IMR-90 (cell line): Measurements from ENCODE around the gene TNS3. TPM values are rescaled to one million over a fixed set of nuclear protein-coding genes. Genes with fewer than 3 reads are reported as not detected.

Experiments
- ATAC-seq: fragments of 200-7000 bp; cut with Tn5 transposase; 2 replicates; pipeline ENCODE4 v1.9.1; 2020; ENCODE audit warnings: low read depth, mild to moderate bottlenecking, moderate library complexity
- BruUV-seq: library from RNA; stranded (reverse); fragments of 400-500 nt; replicated peaks from 2 replicates; lab custom pipeline; 2021; lab: Mats Ljungman, UMichigan
- CTCF ChIA-PET: fragments of 300-600 bp; formaldehyde crosslinking; extraction: SDS; loops from one replicate; lab custom pipeline; 2021; ENCODE audit warnings: antibody characterized with exemption; lab: Yijun Ruan, JAX
- POLR2A ChIA-PET: fragments of 300-600 bp; sonication (Branson Sonifier 250); formaldehyde crosslinking; loops from one replicate; lab custom pipeline; 2022; ENCODE audit warnings: antibody characterized with exemption; ENCODE audit not compliant: unreplicated experiment; lab: Charles Lee
- DNase-seq: peaks from one replicate; pipeline ENCODE4 v3.0.0; 2013
- H2AFZ ChIP-seq: replicated peaks from 2 replicates; pipeline ENCODE3; 2013; ENCODE audit warnings: low read length, mild to moderate bottlenecking; ENCODE audit not compliant: poor library complexity
- H2AK5ac ChIP-seq: 2 replicates; pipeline ENCODE4 v1.6.1; 2013; ENCODE audit warnings: low read depth, low read length, inconsistent platforms
- H2AK9ac ChIP-seq: replicated peaks from 2 replicates; pipeline ENCODE3; 2013; ENCODE audit warnings: mild to moderate bottlenecking, low read depth, low read length, moderate library complexity; ENCODE audit not compliant: poor library complexity
- H2BK120ac ChIP-seq: 2 replicates; pipeline ENCODE4 v1.6.1; 2013; ENCODE audit warnings: low read depth, low read length, inconsistent platforms
- H2BK15ac ChIP-seq: 3 replicates; pipeline ENCODE4 v1.6.1; 2013; ENCODE audit warnings: low read depth, low read length, inconsistent platforms
- H2BK20ac ChIP-seq: 2 replicates; pipeline ENCODE4 v1.6.1; 2013; ENCODE audit warnings: low read depth, mild to moderate bottlenecking, inconsistent platforms, low read length, moderate library complexity
- H2BK5ac ChIP-seq: 2 replicates; pipeline ENCODE4 v1.6.1; 2013; ENCODE audit warnings: mild to moderate bottlenecking, low read depth, low read length, inconsistent platforms; ENCODE audit not compliant: poor library complexity, severe bottlenecking
- H3K14ac ChIP-seq: replicated peaks from 2 replicates; pipeline ENCODE4 v1.6.1; 2013; ENCODE audit warnings: low read depth, low read length, inconsistent platforms
- H3K18ac ChIP-seq: 2 replicates; pipeline ENCODE4 v1.6.1; 2013; ENCODE audit warnings: low read depth, low read length, control low read depth
- H3K23ac ChIP-seq: 2 replicates; pipeline ENCODE4 v1.6.1; 2013; ENCODE audit warnings: low read depth, low read length, inconsistent platforms
- H3K27ac ChIP-seq: 2 replicates; pipeline ENCODE4 v1.5.1; 2013; ENCODE audit warnings: mild to moderate bottlenecking, control low read depth, low read length; ENCODE audit not compliant: insufficient read depth
- H3K27me3 ChIP-seq: 2 replicates; pipeline ENCODE4 v1.6.1; 2013; ENCODE audit warnings: low read length; ENCODE audit not compliant: control insufficient read depth, insufficient read depth
- H3K36me3 ChIP-seq: 2 replicates; pipeline ENCODE4 v1.6.1; 2013; ENCODE audit warnings: low read length, mixed read lengths; ENCODE audit not compliant: control insufficient read depth, insufficient read depth
- H3K4ac ChIP-seq: 2 replicates; pipeline ENCODE4 v1.6.1; 2013; ENCODE audit warnings: low read depth, low read length, inconsistent platforms
- H3K4me1 ChIP-seq: 2 replicates; pipeline ENCODE4 v1.6.1; 2013; ENCODE audit warnings: low read length, mixed read lengths; ENCODE audit not compliant: control insufficient read depth, insufficient read depth
- H3K4me2 ChIP-seq: 2 replicates; pipeline ENCODE4 v1.6.1; 2013; ENCODE audit warnings: low read depth, mild to moderate bottlenecking, control low read depth, low read length, moderate library complexity
- H3K4me3 ChIP-seq: 2 replicates; pipeline ENCODE4 v1.5.1; 2013; ENCODE audit warnings: low read depth, mild to moderate bottlenecking, control low read depth, low read length, moderate library complexity; ENCODE audit not compliant: insufficient read depth
- H3K56ac ChIP-seq: 2 replicates; pipeline ENCODE4 v1.6.1; 2013; ENCODE audit warnings: low read length, inconsistent platforms; ENCODE audit not compliant: insufficient read depth; ENCODE audit errors: extremely low read depth
- H3K79me1 ChIP-seq, 2 experiments: 2 replicates each; pipeline ENCODE4 v1.6.1; 2013; ENCODE audit warnings: low read length in 2 of 2, inconsistent platforms in 1 of 2, low read depth in 1 of 2
- H3K9ac ChIP-seq: 2 replicates; pipeline ENCODE4 v1.6.1; 2013; ENCODE audit warnings: low read depth, low read length, control low read depth
- H3K9me1 ChIP-seq: 2 replicates; pipeline ENCODE4 v1.6.1; 2013; ENCODE audit warnings: low read length, inconsistent platforms; ENCODE audit not compliant: insufficient read depth
- H3K9me3 ChIP-seq: 2 replicates; pipeline ENCODE4 v1.6.1; 2013; ENCODE audit warnings: low read length; ENCODE audit not compliant: control insufficient read depth, insufficient read depth
- H4K20me1 ChIP-seq: 2 replicates; pipeline ENCODE4 v1.6.1; 2013; ENCODE audit warnings: low read length, inconsistent platforms; ENCODE audit not compliant: insufficient read depth
- H4K5ac ChIP-seq: 2 replicates; pipeline ENCODE4 v1.6.1; 2013; ENCODE audit warnings: mild to moderate bottlenecking, low read depth, low read length, control low read depth
- H4K8ac ChIP-seq, 2 experiments: 2 replicates each; pipeline ENCODE4 v1.6.1; 2013; ENCODE audit warnings: low read depth in 2 of 2, low read length in 2 of 2, control low read depth in 1 of 2, inconsistent platforms in 1 of 2
- H4K91ac ChIP-seq: 2 replicates; pipeline ENCODE4 v1.6.1; 2013; ENCODE audit warnings: low read depth, low read length, inconsistent platforms; ENCODE audit not compliant: insufficient read depth
- BHLHE40 ChIP-seq: fragments of 150-350 bp; IDR thresholded peaks from 2 replicates; pipeline ENCODE4 v1.6.1; 2016; ENCODE audit warnings: mild to moderate bottlenecking, low read depth, low read length
- CEBPB ChIP-seq: IDR thresholded peaks from 2 replicates; pipeline ENCODE4 v1.6.1; 2012; ENCODE audit warnings: low read depth, low read length, improper control_type of control experiment
- CHD1 ChIP-seq: IDR thresholded peaks from 2 replicates; pipeline ENCODE4 v1.6.1; 2012; ENCODE audit warnings: low read depth, low read length, improper control_type of control experiment
- FOS ChIP-seq: fragments of 150-350 bp; IDR thresholded peaks from 2 replicates; pipeline ENCODE4 v1.6.1; 2016; ENCODE audit warnings: low read depth, low read length
- MAFK ChIP-seq: IDR thresholded peaks from 2 replicates; pipeline ENCODE4 v1.6.1; 2012; ENCODE audit warnings: low read depth, low read length, improper control_type of control experiment
- MAZ ChIP-seq: IDR thresholded peaks from 2 replicates; pipeline ENCODE4 v1.6.1; 2012; ENCODE audit warnings: low read depth, mild to moderate bottlenecking, low read length, improper control_type of control experiment, moderate library complexity, borderline replicate concordance
- MXI1 ChIP-seq: IDR thresholded peaks from 2 replicates; pipeline ENCODE4 v1.6.1; 2012; ENCODE audit warnings: low read depth, mild to moderate bottlenecking, low read length, moderate library complexity, borderline replicate concordance
- NFE2L2 ChIP-seq: fragments of 150-350 bp; IDR thresholded peaks from 2 replicates; pipeline ENCODE4 v1.6.1; 2016; ENCODE audit warnings: low read depth, mild to moderate bottlenecking, low read length
- POLR2A ChIP-seq: IDR thresholded peaks from 2 replicates; pipeline ENCODE4 v1.6.1; 2012; ENCODE audit warnings: mild to moderate bottlenecking, low read depth, low read length
- RAD21 ChIP-seq: IDR thresholded peaks from 2 replicates; pipeline ENCODE4 v1.6.1; 2012; ENCODE audit warnings: low read length, improper control_type of control experiment
- RCOR1 ChIP-seq: IDR thresholded peaks from 2 replicates; pipeline ENCODE4 v1.6.1; 2012; ENCODE audit warnings: mild to moderate bottlenecking, low read length, improper control_type of control experiment; ENCODE audit not compliant: insufficient replicate concordance
- RFX5 ChIP-seq: IDR thresholded peaks from 2 replicates; pipeline ENCODE4 v1.8.0; 2012; ENCODE audit warnings: low read depth, mild to moderate bottlenecking, low read length, moderate library complexity
- SMC3 ChIP-seq: fragments of 150-350 bp; IDR thresholded peaks from 2 replicates; pipeline ENCODE4 v1.6.1; 2016; ENCODE audit warnings: low read depth, mild to moderate bottlenecking, antibody characterized with exemption, low read length, moderate library complexity
- WGBS, 2 experiments: methylation state at CpG; one replicate each; pipeline versions ENCODE4 v1.1.5 to v1.1.7; 2013; ENCODE audit warnings: missing lambda C conversion rate in 2 of 2; ENCODE audit not compliant: insufficient read length in 1 of 2; ENCODE audit errors: extremely low coverage in 2 of 2; 5-methylcytosine and 5-hydroxymethylcytosine counted together
- dilution Hi-C: fragments of 300-500 bp; cut with HindIII; formaldehyde crosslinking; loops from one replicate; pipeline ENCODE4 v1.14.3; 2018; ENCODE audit warnings: low sequenced_read_pairs; ENCODE audit not compliant: unreplicated experiment
- in situ Hi-C: fragments of 300-500 bp; cut with MboI; formaldehyde crosslinking; loops from 3 replicates; pipeline ENCODE4 v1.14.3; 2019; ENCODE audit warnings: low sequenced_read_pairs, inconsistent platforms, mixed read lengths
- intact Hi-C: fragments of 100-400 bp; cut with micrococcal nuclease; formaldehyde crosslinking; loops from 2 replicates; pipeline ENCODE4 v1.10.0; 2022
- polyA plus RNA-seq, 3 experiments: library from polyadenylated mRNA; depleted of rRNA; stranded (reverse); fragments of >200 nt; gene quantifications; 2 replicates each; pipeline ENCODE4 v1.2.3, GENCODE V29; 2012; ENCODE audit warnings: low replicate concordance in 1 of 3
- total RNA-seq: library from RNA; depleted of rRNA; stranded (reverse); fragments of >200 nt; gene quantifications from 2 replicates; pipeline ENCODE4 v1.2.3, GENCODE V29; 2012
- TF ChIP-seq, protein P1 (sequence below): fragments of 150-350 bp; IDR thresholded peaks from 2 replicates; pipeline ENCODE4 v1.6.1; 2017; ENCODE audit warnings: mild to moderate bottlenecking, antibody characterized with exemption, low read length, low read depth
- TF ChIP-seq, protein P2 (sequence below): conservative IDR thresholded peaks from 2 replicates; pipeline ENCODE4 v1.5.1; 2012; ENCODE audit warnings: mild to moderate bottlenecking, low read depth, low read length, improper control_type of control experiment
- TF ChIP-seq, protein P3 (sequence below): fragments of 150-350 bp; IDR thresholded peaks from 2 replicates; pipeline ENCODE4 v1.6.1; 2016; ENCODE audit warnings: low read depth, mild to moderate bottlenecking, low read length, moderate library complexity, borderline replicate concordance

TNS3 gene
- total and polyA plus RNA-seq, 2 of the 4 experiments (the other 2 are of a cell fraction) = 64.3 to 79.2 TPM

DNA sequence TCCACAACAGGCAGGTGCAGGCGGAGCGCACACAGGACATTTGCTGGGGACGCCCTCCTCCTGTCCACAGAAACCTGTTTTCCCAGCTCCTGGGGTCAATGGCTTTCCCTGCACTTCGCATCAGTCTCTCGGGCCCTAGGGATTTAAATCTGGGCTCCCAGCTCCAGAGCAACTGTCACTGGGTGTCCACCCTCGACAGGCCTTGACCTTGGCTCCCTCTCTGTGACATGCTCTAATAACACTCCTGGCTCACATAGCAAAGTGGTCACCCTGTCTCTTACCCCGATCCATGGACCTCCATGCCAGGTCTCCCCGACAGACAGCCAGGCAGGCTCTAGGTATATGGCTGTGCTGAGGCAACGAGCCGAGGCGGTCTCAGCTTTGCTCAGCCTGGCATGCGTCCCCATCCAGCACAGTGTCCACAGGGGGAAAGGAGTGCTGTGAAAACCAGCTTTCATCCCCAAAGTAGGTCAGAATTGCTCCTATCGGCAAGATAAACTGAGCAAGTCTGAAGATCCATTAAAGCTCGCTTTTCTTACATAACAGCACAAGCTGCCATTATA lies 195.6 kb downstream of the TNS3 start:
- H4K91ac ChIP-seq = no peak overlapping the region
- H3K27ac ChIP-seq = no peak overlapping the region
- DNase-seq (no peak), ATAC-seq (no peak)
- H3K9ac ChIP-seq = no peak overlapping the region
- ChIA-PET POLR2A (no interaction called here), CTCF (interaction anchor here (0.7 kb wide), 1 partner anchor 1469 kb away, joined by 3 read pairs; no protein-coding TSS in a partner anchor)
- H2AFZ ChIP-seq = no peak overlapping the region
- H3K56ac ChIP-seq = no peak overlapping the region
- H3K4me2 ChIP-seq = no peak overlapping the region
- no TSS peak for BruUV-seq
- no peak overlapping the region for H3K14ac ChIP-seq
- TF ChIP-seq FOS = no peak
- no peak for TF ChIP-seq MAZ
- TF ChIP-seq RCOR1 = no peak
- TF ChIP-seq RAD21 = no peak
- TF ChIP-seq POLR2A = no peak
- TF ChIP-seq MXI1 = no peak
- no peak for TF ChIP-seq RFX5
- no peak for TF ChIP-seq MAFK
- TF ChIP-seq NFE2L2 = no peak
- TF ChIP-seq BHLHE40 = no peak
- no peak for TF ChIP-seq CHD1
- TF ChIP-seq, protein P1, sequence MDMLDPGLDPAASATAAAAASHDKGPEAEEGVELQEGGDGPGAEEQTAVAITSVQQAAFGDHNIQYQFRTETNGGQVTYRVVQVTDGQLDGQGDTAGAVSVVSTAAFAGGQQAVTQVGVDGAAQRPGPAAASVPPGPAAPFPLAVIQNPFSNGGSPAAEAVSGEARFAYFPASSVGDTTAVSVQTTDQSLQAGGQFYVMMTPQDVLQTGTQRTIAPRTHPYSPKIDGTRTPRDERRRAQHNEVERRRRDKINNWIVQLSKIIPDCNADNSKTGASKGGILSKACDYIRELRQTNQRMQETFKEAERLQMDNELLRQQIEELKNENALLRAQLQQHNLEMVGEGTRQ = no peak
- TF ChIP-seq, protein P2, sequence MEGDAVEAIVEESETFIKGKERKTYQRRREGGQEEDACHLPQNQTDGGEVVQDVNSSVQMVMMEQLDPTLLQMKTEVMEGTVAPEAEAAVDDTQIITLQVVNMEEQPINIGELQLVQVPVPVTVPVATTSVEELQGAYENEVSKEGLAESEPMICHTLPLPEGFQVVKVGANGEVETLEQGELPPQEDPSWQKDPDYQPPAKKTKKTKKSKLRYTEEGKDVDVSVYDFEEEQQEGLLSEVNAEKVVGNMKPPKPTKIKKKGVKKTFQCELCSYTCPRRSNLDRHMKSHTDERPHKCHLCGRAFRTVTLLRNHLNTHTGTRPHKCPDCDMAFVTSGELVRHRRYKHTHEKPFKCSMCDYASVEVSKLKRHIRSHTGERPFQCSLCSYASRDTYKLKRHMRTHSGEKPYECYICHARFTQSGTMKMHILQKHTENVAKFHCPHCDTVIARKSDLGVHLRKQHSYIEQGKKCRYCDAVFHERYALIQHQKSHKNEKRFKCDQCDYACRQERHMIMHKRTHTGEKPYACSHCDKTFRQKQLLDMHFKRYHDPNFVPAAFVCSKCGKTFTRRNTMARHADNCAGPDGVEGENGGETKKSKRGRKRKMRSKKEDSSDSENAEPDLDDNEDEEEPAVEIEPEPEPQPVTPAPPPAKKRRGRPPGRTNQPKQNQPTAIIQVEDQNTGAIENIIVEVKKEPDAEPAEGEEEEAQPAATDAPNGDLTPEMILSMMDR = no peak
- TF ChIP-seq, protein P3, sequence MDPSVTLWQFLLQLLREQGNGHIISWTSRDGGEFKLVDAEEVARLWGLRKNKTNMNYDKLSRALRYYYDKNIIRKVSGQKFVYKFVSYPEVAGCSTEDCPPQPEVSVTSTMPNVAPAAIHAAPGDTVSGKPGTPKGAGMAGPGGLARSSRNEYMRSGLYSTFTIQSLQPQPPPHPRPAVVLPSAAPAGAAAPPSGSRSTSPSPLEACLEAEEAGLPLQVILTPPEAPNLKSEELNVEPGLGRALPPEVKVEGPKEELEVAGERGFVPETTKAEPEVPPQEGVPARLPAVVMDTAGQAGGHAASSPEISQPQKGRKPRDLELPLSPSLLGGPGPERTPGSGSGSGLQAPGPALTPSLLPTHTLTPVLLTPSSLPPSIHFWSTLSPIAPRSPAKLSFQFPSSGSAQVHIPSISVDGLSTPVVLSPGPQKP = no peak
- no peak for TF ChIP-seq CEBPB
- no peak for TF ChIP-seq SMC3
- H3K4ac ChIP-seq = no peak overlapping the region
- peaks cover 13 to 81% of the 10 kb centered on the region in 2 experiments for H3K79me1 ChIP-seq
- H4K8ac ChIP-seq = no peak overlapping the region
- no peak overlapping the region for H2BK15ac ChIP-seq
- peaks cover 25% of the 10 kb centered on the region for H3K9me1 ChIP-seq
- H2AK5ac ChIP-seq = no peak overlapping the region
- H3K27me3 ChIP-seq = no peaks in the 10 kb centered on the region
- H2AK9ac ChIP-seq = no peak overlapping the region
- no peak overlapping the region for H3K4me3 ChIP-seq
- in situ Hi-C loops (no loop called here), dilution Hi-C loops (no loop called here), intact Hi-C loops (no loop called here)
- H4K20me1 ChIP-seq = peaks cover 43% of the 10 kb centered on the region
- H4K5ac ChIP-seq = no peak overlapping the region
- H3K9me3 ChIP-seq = no peaks in the 10 kb centered on the region
- no peak overlapping the region for H3K23ac ChIP-seq
- no peaks in the 10 kb centered on the region for H3K4me1 ChIP-seq
- H2BK120ac ChIP-seq = no peak overlapping the region
- no peak overlapping the region for H2BK20ac ChIP-seq
- H3K36me3 ChIP-seq = peaks cover 52% of the 10 kb centered on the region
- H2BK5ac ChIP-seq = no peak overlapping the region
- 81% methylated on average over 6 of the region's 14 CpGs; no CpG with 5 or more reads in 1 of the 2 experiments for WGBS, 2 experiments
- H3K18ac ChIP-seq = no peak overlapping the region
